NCI-H2227 (cell line): ENCODE results near the gene DOK6.
"Not testable (repeated sequence)": the region's sequence is repeated elsewhere in the genome, so short reads cannot be mapped to it uniquely, and the experiment has no call there.

Experiments
- DNase-seq: peaks from one replicate; lab custom pipeline; 2025; ENCODE audit not compliant: unreplicated experiment; lab: John Stamatoyannopoulos, UW

DOK6 gene

DNA sequence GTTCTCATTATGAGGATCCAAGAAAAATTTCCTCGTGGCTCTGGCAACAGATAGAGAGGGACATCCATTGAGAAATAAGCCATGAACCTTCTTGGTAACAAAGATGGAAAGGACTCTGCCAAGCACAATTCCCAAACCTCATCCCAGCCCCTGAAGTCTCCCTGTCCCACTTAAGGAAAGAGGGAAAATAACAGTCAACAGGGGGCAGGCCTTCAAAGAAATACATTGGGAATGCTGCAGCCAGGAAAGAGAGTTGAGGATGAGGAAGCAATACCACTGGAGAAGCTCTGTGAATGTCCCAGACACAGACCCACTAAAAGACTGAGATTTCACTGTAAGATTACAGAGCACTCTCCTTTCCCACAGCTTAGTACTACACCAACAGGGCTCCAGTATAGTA is 453.8 kb downstream of the DOK6 start:
- no peak for DNase-seq

DNA sequence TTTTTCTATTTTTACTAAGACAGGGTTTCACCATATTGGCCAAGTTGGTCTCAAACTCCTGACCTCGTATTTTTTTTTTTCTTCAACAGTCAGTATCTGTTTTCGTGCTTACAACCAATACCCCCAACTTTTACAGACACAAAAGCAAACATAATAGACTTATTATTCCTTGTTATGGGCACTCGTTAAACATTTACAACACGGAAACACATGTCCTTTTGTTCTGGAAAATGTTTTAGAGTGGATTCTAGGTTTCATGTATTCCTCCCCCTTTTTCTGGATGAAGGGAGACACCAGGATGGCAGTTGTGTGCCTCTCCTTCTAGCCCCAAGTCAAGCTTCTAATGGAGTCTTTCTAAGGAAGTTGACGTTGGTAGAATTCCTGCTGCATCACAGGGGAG is 458.2 kb downstream of the DOK6 start:
- no peak for DNase-seq

DNA sequence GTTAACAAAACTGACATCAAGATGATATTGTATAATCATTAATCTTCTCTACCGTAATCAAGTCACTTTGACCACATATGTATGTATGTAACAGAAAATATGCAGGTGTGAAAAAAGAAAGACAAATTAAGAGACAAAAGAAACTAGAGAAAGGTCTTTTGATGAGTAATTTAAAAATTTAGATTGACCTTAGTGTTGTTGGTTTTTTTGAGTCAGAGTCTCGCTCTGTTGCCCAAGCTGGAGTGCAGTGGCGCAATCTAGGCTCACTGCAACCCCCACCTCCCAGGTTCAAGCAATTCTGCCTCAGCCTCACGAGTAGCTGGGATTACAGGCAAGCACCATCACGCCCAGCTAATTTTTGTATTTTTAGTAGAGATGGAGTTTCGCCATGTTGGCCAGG is 464.1 kb downstream of the DOK6 start:
- DNase-seq: not testable (repeated sequence)

DNA sequence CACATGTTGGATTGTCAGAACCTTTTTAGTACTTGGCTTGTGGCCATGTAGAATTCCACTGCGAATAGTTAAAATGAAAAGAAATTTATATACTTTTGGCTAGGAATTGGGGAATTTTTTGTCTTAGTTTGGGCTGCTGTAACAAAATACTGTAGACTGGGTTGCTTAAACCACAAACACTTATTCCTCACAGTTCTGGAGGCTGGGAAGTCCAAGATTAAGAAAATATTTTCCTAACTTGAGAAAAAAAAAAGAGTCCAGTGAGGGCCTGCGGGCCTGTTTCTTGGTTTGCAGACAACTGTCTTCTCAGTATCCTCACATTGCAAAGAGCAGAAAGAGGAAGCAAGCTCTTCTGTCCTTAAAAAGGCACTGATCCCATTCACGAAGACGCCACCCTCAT is 465.1 kb downstream of the DOK6 start:
- no peak for DNase-seq

DNA sequence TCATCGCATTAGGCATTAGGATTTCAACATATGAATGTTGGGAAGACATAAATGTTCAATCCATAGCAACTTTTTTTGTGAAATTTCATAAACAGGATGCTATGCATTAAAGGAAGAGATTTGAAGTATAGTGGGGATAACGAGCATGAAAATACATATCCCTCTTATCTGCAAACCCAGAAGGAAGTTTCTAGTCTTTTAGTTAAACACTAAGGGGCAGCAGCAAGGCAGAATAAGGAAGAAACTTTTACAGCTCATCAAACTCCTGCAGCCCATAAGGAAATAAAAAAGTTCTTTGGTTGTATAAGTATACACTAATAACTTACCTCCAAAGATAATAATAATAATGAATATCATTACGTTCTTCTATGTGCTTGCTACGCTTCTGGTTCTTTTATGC is 465.5 kb downstream of the DOK6 start:
- no peak for DNase-seq

DNA sequence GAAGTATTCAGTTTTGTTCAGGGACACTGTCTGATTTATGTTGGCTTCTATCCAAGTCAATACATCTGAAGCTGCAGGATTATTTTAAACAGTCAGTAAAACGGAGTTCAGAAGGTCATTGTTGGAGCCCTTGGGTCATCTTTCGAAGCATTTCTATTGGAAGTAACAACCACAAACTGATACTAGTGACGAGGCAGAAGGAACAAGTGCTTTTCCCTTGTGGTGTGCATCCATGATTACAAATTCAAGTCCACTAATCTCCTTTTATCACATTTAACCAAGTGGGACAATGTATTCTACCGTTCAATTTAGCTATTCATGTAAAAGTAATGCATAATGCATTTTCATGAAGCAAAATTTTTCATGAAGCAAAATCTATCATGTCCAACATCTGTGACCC is 470.0 kb downstream of the DOK6 start:
- DNase-seq: no peak

DNA sequence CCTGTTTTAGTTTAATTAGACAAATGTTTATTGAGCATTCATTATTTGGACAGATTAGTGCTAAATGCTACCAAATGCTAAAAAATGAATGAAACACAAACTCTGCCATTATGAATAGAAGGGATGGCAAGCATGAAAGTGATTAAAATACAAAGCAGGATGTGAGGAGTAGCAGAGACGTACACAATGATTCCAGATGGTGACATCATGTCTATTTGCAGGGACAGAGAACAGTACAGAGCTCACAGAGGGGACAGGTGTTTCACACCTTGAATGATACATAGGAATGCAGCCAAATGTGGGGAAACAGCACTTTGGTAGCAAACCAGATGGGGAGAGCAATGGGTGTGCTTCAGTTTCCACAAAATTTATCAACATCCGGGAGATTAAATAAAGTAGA is 470.7 kb downstream of the DOK6 start:
- no peak for DNase-seq

DNA sequence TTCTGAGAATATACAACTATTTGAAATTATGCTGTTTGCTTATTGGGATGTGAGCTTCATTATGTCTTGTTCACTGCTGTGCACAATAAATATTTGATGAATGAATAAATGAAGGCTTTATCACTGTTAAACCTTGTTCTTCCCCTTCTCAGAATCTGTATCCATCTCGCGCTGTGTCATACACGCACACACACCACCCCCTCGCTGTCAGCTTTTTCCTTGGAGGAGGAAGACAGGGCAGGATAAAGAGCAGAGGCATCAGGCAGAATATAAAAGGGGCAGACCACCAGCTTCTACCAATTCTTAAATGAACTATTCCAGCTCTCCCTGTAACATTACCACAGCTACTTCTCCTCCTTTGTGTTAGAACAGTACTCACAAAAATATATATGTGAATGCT is 472.0 kb downstream of the DOK6 start:
- DNase-seq: no peak

DNA sequence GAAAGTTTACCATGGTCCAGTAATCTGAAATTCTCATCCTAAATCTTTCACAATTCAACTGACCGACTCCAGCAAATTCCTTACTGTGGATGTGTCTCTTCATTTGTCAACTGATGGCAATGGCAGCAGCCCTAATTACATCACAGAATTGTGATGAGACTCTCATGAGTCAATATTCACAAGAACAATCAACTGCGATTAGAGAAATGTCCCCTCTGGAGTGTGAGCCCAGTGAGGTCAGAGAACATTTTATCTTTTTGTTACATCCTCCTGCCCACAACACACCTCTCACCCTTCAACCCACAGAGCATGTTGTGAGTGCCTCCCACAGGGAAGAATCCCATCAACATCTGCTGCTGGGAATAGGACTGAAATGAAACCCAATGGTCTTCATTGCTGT is 473.4 kb downstream of the DOK6 start:
- DNase-seq: peak; percentile 14

DNA sequence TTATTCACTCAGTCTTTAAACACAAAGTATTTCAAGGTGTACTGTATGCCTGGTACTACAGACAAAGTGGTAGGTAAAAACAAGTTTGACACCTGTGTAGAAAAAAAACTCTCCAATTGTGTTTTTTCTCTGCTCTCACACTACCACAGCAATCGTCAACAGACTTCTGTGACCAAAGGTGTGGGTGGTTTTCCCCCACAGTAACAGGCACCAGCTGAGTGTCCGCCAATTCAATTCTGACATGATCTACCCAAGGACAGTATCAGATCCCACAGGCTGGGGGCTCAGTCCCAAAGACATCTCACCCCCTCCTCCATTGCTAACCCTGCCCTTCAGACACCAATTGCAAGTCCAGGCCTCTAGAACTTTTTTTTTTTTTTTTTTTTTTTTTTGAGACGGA is 475.8 kb downstream of the DOK6 start:
- DNase-seq: no peak

DNA sequence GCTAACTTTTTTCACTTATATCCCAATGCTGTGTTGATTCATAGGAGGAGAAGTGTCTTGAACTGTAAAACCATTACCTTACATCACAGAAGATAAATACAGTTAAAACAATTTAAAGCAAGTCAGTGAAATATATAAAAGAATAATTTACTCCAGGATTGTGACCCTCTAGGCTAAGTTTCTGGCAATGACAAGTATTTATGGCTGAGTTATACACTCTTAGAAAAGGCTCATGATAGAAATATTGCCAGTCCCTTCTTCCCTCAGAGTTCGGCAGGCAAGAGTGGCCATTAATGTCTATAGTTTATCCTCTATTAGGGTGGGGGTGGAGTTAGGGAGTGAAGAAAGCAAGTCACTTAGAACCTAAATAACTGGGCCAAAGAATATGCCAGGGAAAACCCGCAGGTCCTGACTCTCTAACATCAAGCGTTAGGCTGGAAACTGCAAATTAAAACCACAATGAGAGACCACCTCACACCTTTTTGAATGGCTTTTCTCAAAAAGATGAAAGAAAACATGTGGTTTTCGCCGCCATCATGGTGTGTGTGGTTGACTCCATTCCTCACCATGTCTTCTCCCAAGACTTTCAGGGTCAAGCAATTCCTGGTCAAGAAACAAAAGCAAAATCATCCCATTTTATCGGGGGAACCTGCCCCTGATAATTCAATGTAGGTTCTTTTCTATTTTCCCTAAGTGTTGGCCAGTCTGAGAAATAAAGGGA is 477.7 kb downstream of the DOK6 start:
- DNase-seq: no peak

DNA sequence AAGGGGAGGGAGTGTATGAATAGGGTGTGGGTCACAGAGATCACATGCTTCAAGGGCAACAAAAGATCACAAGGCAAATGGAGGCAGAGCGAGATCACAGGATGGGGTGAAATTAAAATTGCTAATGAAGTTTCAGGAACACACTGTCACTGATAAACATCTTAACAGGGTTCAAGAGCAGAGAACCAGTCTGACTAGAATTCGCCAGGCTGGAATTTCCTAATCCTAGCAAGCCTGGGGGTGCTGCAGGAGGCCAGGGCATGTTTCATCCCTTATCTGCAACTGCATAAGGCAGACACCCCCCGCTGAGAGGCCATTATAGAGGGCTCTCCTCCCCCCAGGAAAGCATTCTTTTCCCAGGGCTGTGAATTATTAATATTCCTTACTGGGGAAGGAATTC is 478.4 kb downstream of the DOK6 start:
- DNase-seq: not testable (repeated sequence)

DNA sequence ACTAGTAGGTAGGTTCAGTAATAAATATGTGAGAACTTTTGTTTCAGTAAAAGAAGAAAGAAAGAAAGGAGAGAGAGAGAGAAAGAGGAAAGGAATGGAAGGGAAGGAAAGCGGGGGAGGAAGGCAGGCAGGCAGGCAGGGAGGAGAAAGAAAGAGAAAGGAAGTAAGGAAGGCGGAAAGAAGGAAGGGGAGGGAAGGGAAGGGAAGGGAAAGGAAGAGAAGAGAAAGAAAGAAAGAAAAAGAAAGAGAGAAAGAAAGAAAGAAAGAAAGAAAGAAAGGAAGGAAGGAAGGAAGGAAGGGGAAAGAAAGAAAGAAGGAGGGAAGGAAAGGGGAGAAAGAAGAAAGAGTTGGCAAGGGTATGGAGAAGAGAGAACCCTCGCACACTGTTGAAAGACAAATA is 479.4 kb downstream of the DOK6 start:
- DNase-seq: no peak

DNA sequence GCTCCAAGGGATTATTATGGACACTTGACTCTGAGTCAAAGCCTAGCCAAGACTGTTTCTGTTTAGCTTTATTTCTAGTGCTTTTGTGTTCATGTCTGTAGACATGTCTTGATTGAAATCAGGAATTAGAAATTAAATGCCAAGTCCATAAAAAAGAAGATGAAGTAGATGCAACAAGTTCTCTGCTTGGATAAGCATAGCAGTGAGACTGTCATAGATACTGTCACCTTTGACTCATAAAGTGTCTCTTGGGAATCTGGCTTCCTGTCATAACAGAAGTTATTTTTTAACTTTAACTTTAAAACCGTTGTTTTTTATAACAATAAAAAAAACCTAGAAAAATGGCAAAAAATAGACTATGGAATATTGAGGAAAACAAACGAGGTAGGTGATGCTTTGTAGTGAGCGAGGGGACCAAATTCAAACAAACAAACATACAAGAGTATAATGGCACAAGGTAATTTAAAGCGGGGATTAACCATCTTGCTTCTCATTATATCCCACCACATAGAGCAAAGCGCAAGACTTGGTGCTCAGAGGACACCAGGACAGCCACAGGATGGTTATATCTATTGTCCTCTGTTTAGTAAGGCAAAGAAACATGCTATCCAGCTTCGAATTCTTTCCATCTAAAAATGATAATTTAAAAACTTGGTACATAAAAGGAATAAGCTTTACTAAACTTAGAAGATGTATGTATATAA is 482.4 kb downstream of the DOK6 start:
- DNase-seq: no peak

DNA sequence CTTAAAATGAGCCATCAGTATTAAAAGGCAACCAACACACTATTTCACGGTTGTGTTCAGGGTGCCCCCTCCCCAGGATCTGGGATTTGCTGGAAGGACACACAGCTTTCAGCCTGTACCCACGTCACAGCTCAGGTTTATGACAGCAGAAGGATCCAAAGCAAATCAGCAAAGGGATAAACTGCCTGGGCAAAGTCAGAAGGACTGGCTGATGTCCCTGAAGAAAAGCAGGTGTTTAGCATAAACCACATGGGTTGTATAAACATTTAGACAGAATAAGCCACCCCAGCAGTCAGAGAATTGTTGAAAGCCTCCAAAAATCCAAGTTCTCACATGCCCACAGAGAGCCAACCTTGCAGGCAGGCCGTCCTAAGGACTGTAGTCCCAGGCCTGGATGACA is 483.1 kb downstream of the DOK6 start:
- DNase-seq: no peak

DNA sequence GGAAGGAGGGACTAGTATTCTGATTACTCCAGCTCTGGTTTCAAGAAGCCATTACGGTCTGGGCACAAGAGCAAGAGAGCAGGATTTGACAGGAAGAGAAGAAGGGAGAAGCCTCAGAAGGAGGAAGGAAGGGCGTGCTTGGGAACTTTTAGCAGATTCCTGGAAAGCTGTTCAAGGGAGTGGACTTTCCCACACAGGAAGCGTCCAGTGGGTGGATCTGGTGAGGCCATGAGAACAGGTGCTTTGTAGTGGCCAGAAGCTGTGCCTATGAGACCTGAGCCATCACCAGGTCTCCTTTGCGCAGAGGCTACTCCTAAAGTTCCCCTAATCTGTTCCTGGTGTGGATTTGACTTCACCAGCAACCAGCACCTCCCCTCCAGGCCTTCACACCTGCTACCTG is 484.7 kb downstream of the DOK6 start:
- no peak for DNase-seq

DNA sequence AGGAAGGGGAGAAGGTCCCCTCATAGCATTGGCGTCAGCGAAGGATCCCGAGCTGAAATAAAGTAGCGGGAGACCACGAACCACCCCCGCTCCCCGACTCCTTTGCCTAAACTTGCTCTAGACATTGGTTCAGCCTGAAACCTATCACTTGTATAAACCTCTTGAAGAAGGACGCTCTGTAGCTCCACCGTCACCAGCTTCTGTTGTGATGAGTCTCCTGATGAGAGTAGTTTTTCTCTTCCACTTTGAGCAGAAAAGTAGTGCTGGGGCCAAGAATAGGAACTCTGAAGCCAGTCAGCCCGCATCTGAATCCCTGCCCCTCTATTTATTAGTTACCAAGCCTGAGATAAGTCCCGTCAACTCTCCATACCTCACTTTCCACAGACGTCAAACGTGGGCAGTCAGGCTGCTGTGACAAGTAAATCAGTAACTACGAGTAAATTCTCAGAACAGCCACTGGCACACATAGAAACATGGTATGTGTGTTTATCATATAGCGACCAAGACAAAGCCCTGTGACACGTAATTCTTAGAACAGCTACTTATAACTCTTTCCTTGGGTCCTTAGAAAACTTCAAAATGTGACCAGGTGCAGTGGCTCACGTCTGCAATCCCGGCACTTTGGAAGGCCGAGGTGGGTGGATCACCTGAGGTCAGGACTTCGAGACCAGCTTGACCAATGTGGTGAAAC is 485.3 kb downstream of the DOK6 start:
- no peak for DNase-seq

DNA sequence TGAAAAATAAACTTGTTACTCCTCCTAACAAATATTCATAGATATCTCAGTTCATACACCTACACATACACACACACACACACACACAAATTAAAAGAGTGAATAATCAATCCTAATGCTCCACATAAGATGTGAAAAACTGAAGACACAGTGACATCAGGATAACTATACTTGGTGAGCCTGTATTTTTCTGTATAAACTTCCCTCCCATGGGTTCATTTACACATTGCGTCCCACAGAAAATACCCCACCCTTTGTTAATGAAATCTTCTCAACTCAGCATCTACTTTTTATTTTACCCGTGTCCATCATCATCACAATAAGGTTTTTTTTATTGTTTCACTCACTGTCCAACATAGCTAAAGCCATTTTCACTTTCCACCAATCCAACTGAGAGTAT is 486.6 kb downstream of the DOK6 start:
- DNase-seq: no peak

DNA sequence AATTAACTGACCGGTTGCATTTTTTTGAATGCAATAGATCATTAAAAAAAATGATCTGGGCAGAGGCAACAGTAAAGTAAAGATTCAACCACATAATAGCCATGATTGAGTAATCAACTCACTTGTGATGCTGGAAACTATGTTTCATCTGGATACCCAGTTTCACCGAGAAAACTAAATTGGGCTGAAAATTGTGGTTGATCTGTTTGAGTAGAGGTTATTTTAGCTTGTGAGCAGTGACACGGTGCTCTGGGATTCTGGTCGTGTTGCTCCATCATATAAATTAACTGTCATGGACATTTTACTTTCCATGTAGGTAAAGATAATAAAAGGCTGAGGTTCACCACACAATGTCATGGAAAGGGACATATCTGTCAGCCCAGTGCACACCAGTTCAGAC is 488.3 kb downstream of the DOK6 start:
- DNase-seq: no peak

DNA sequence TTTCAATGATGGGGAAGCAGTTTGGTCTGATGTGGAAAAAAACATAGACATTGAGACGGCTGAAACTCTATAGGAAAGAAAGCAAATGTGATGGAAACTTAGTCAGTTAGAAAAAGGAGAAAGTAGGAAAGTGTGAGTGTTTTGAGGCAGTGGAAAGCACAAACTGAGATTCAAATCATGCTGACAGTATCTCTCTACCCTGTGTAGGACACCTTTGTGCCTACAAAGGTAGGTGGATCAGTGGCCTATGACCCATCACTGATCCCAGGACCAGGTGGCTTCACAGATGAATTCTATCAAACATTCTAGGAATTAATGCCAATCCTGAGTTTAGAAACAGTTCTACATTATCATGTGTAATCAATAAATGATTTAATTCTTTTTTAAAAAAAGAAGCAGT is 489.9 kb downstream of the DOK6 start:
- no peak for DNase-seq

DNA sequence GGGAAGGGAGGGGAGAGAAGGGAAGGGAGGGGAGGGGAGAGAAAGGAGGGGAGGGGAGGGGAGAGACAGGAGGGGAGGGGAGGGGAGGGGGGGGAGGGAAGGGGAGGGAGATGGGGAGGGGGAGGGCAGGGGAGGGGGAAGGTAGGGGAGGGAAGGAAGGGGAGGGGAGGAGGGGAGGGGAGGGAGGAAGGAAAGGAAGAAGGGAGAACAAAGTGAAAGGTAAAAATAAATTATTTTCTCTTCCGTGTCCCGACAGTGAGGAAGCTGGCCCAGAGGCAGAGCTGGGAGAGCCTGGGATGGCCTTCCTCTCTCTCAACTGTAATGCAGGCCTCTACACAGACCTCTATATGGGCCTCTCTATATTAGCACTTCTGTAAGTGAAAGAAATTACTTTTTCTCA is 493.8 kb downstream of the DOK6 start:
- no peak for DNase-seq
